Lung (tissue), 12 donors: ENCODE results near the gene DSE. TPM values are rescaled to one million over a fixed set of nuclear protein-coding genes. Genes with fewer than 3 reads are reported as not detected.

Experiments used
- ATAC-seq: fragments of 200-7000 bp; cut with Tn5 transposase; one replicate; pipeline ENCODE4 v1.9.1; 2020; ENCODE audit warnings: moderate number of reproducible peaks; ENCODE audit not compliant: insufficient read depth, low FRiP score
- DNase-seq, 3 donors: peaks; one replicate each; pipeline ENCODE4 v3.0.0-alpha.2; 2013 to 2017
- H3K27ac ChIP-seq, 2 donors: one replicate each; pipeline ENCODE4 v1.5.1; 2013; ENCODE audit warnings: mild to moderate bottlenecking in 2 of 2, moderate library complexity in 2 of 2, control low read depth in 1 of 2, inconsistent platforms in 1 of 2, low read depth in 1 of 2, low read length in 1 of 2
- H3K27me3 ChIP-seq, 3 donors: one replicate each; pipeline ENCODE4 v1.5.1; 2013; ENCODE audit warnings: low read length in 2 of 3; ENCODE audit not compliant: control insufficient read depth in 3 of 3, insufficient read depth in 3 of 3
- H3K36me3 ChIP-seq, 4 donors: one replicate each; pipeline ENCODE4 v1.5.1; 2013; ENCODE audit warnings: low read length in 4 of 4, mild to moderate bottlenecking in 1 of 4, moderate library complexity in 1 of 4; ENCODE audit not compliant: control insufficient read depth in 4 of 4, insufficient read depth in 4 of 4
- H3K4me1 ChIP-seq, 5 donors: one replicate each; pipeline ENCODE4 v1.5.1; 2013; ENCODE audit warnings: low read length in 5 of 5, mild to moderate bottlenecking in 2 of 5, moderate library complexity in 1 of 5; ENCODE audit not compliant: control insufficient read depth in 5 of 5, insufficient read depth in 5 of 5
- H3K4me3 ChIP-seq: one replicate; pipeline ENCODE4 v1.5.1; 2013; ENCODE audit warnings: mild to moderate bottlenecking, control low read depth, moderate library complexity
- H3K9ac ChIP-seq, 2 donors: one replicate each; pipeline ENCODE4 v1.5.1; 2013; ENCODE audit warnings: low read length in 2 of 2, control low read depth in 1 of 2; ENCODE audit not compliant: insufficient read depth in 1 of 2
- H3K9me3 ChIP-seq, 4 donors: one replicate each; pipeline ENCODE4 v1.5.1; 2013; ENCODE audit warnings: low read length in 3 of 4, mild to moderate bottlenecking in 1 of 4, moderate library complexity in 1 of 4; ENCODE audit not compliant: control insufficient read depth in 4 of 4, insufficient read depth in 3 of 4
- CTCF ChIP-seq: IDR thresholded peaks from 2 replicates; pipeline ENCODE4 v1.5.1; 2012; ENCODE audit warnings: mild to moderate bottlenecking; ENCODE audit errors: control extremely low read depth, extremely low read depth
- WGBS, 2 donors: extraction: QIAGEN DNeasy Blood & Tissue Kit; methylation state at CpG; one replicate each; pipeline ENCODE4 v1.1.7; 2013; 5-methylcytosine and 5-hydroxymethylcytosine counted together
- polyA plus RNA-seq, 2 donors: library from polyadenylated mRNA; stranded (reverse); fragments of 200-250 nt; gene quantifications; one replicate each; pipeline ENCODE4 v1.2.1, GENCODE V29; 2013
- total RNA-seq, 2 donors: library from RNA; depleted of rRNA in 1 of 2; stranded (reverse); fragments of >200 nt in 1 of 2; gene quantifications; one replicate each; pipeline ENCODE4 v1.2.1, GENCODE V29; 2014 to 2021
- donor health status: control.
- donor health status: control.
- donor health status: Bipolar disorder and iron deficiency.
- donor health status: healthy.
- donor health status: DM: yes; HTN: yes; CAD: no.

The DSE gene
- total and polyA plus RNA-seq, 4 donors: 5.4 to 46.9 (median 42.4) TPM

- no peak overlapping the region for H3K4me3 ChIP-seq
- H3K4me1 ChIP-seq: peaks cover 0 to 32% (median 8%) of the 10 kb centered on the region in 5 donors
- no peak for ATAC-seq
- TF ChIP-seq CTCF: no peak
- DNase-seq: no peak
- no peak overlapping the region for H3K27ac ChIP-seq
- no peaks in the 10 kb centered on the region for H3K27me3 ChIP-seq
- H3K9ac ChIP-seq: no peak overlapping the region
- H3K9me3 ChIP-seq: no peaks in the 10 kb centered on the region
- no peaks in the 10 kb centered on the region for H3K36me3 ChIP-seq
Measured at GRCh38 chr6:116379764-116380163, 9.0 kb downstream of the DSE start.

- Histone ChIP-seq H3K4me3 (no peak overlapping the region), H3K36me3 (no peaks in the 10 kb centered on the region), H3K4me1 (peaks cover 0 to 32% (median 10%) of the 10 kb centered on the region in 5 donors), H3K27me3 (no peaks in the 10 kb centered on the region), H3K9me3 (no peaks in the 10 kb centered on the region), H3K9ac (peak overlapping the region in 1 of 2 donors; percentile 59), H3K27ac (no peak overlapping the region)
- no peak for ATAC-seq
- TF ChIP-seq CTCF: no peak
- peak; percentile 41 to 79 (median 57) for DNase-seq
- WGBS, 2 donors: 51 to 74% methylated on average over 1 of the region's 1 CpG
Measured at GRCh38 chr6:116380346-116380745, 9.6 kb downstream of the DSE start.

GRCh38 chr6:116381000-116381399 lies 10.3 kb downstream of the DSE start:
- ATAC-seq: no peak
- H3K4me1 ChIP-seq: peaks cover 0 to 32% (median 11%) of the 10 kb centered on the region in 5 donors
- H3K27ac ChIP-seq: no peak overlapping the region
- no peaks in the 10 kb centered on the region for H3K27me3 ChIP-seq
- no peak for TF ChIP-seq CTCF
- H3K9ac ChIP-seq: no peak overlapping the region
- WGBS, 2 donors: 71 to 81% methylated on average over 3 of the region's 3 CpGs
- no peak overlapping the region for H3K4me3 ChIP-seq
- H3K9me3 ChIP-seq: no peaks in the 10 kb centered on the region
- no peaks in the 10 kb centered on the region for H3K36me3 ChIP-seq
- DNase-seq: no peak

- H3K36me3 ChIP-seq: no peaks in the 10 kb centered on the region
- H3K9ac ChIP-seq: no peak overlapping the region
- ATAC-seq: no peak
- H3K9me3 ChIP-seq: no peaks in the 10 kb centered on the region
- DNase-seq: no peak
- no peak overlapping the region for H3K27ac ChIP-seq
- WGBS, 2 donors: 97 to 100% methylated on average over 1 of the region's 1 CpG
- peaks cover 3 to 29% (median 18%) of the 10 kb centered on the region in 5 donors for H3K4me1 ChIP-seq
- H3K27me3 ChIP-seq: no peaks in the 10 kb centered on the region
- no peak for TF ChIP-seq CTCF
- H3K4me3 ChIP-seq: no peak overlapping the region
Measured at GRCh38 chr6:116382587-116382986, 11.8 kb downstream of the DSE start.
